Daoy (cell line): Measurements from ENCODE around the gene PACSIN2. TPM values are rescaled to one million over a fixed set of nuclear protein-coding genes. Genes with fewer than 3 reads are reported as not detected.
"Not testable (repeated sequence)": the region's sequence is repeated elsewhere in the genome, so short reads cannot be mapped to it uniquely, and the experiment has no call there.

Experiments used
- DNase-seq: peaks from one replicate; pipeline ENCODE4 v3.0.0-alpha.2; 2015; ENCODE audit warnings: low read depth
- total RNA-seq: library from RNA; depleted of rRNA; stranded (reverse); fragments of >200 nt; shearing (Covaris generic); gene quantifications from 2 replicates; pipeline ENCODE4 v1.2.3, GENCODE V29; 2014

Gene PACSIN2
- total RNA-seq, 1 experiment from 2014 or later, result 47.0 TPM

- DNase-seq, result no peak
These were observed 2.6 kb downstream of the PACSIN2 start for GRCh38 chr22:43012390-43012789.

- no peak for DNase-seq
These were observed 3.9 kb downstream of the PACSIN2 start for GRCh38 chr22:43011079-43011478.

GRCh38 chr22:43009444-43009843 is 5.5 kb downstream of the PACSIN2 start:
- DNase-seq, result no peak

GRCh38 chr22:43008921-43009320 is 6.0 kb downstream of the PACSIN2 start:
- no peak for DNase-seq

- DNase-seq, result no peak
These were observed 6.4 kb downstream of the PACSIN2 start for GRCh38 chr22:43008509-43008908.

- peak; percentile 71 for DNase-seq
These were observed 7.3 kb downstream of the PACSIN2 start for GRCh38 chr22:43007519-43008102.

- DNase-seq, result no peak
These were observed 8.2 kb downstream of the PACSIN2 start for GRCh38 chr22:43006753-43007152.

GRCh38 chr22:43006016-43006505 is 8.9 kb downstream of the PACSIN2 start:
- DNase-seq, result no peak

GRCh38 chr22:43005106-43005505 is 9.8 kb downstream of the PACSIN2 start:
- no peak for DNase-seq

GRCh38 chr22:43004362-43005035 is 10.4 kb downstream of the PACSIN2 start:
- peak; percentile 66 for DNase-seq

GRCh38 chr22:43002202-43002586 is 12.8 kb downstream of the PACSIN2 start:
- peak; percentile 57 for DNase-seq

- DNase-seq, result no peak
These were observed 13.4 kb downstream of the PACSIN2 start for GRCh38 chr22:43001271-43002201.

- DNase-seq, result no peak
These were observed 14.3 kb downstream of the PACSIN2 start for GRCh38 chr22:43000441-43001175.

GRCh38 chr22:42997582-42998090 is 17.3 kb downstream of the PACSIN2 start:
- no peak for DNase-seq

GRCh38 chr22:42996646-42997365 is 18.1 kb downstream of the PACSIN2 start:
- DNase-seq, result no peak

- DNase-seq, result not testable (repeated sequence)
These were observed 19.3 kb downstream of the PACSIN2 start for GRCh38 chr22:42995654-42996053.

- peak; percentile 85 for DNase-seq
These were observed 19.9 kb downstream of the PACSIN2 start for GRCh38 chr22:42994917-42995562.

GRCh38 chr22:42994276-42994916 is 20.6 kb downstream of the PACSIN2 start:
- no peak for DNase-seq

- no peak for DNase-seq
These were observed 21.2 kb downstream of the PACSIN2 start for GRCh38 chr22:42993651-42994275.
